ENCODE results near the gene PGM2L1. TPM values are rescaled to one million over a fixed set of nuclear protein-coding genes. Genes with fewer than 3 reads are reported as not detected.
"Not testable (repeated sequence)": the region's sequence is repeated elsewhere in the genome, so short reads cannot be mapped to it uniquely, and the experiment has no call there.

The PGM2L1 gene
- total RNA-seq, 4 donors from 2014 or later = 1.2 to 5.8 (median 3.0) TPM

DNA sequence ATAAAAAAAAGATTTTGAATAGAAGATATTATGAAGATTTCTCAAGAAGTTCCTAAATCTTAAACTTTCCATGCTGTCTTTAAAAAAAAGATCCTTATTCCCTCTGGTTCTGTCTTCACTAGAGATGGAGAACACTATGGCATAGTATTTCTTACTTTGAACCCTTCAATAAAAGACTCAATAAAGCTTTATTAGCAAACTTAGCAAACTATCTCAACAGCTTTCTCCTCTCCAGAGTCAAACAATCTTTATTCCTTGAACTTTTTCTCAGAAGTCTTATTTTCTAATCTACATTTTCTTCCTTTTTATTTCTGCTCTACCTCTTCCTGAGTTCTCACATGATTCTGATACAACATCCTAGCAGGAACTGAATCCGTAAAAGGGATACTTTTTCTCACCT lies 65.0 kb downstream of the PGM2L1 start:
- no peaks in the 10 kb centered on the region for H3K4me1 ChIP-seq
- DNase-seq = no peak
- H3K9me3 ChIP-seq = no peaks in the 10 kb centered on the region
- H3K27ac ChIP-seq = no peak overlapping the region
- H3K27me3 ChIP-seq = no peaks in the 10 kb centered on the region
- H3K4me3 ChIP-seq = no peak overlapping the region
- TF ChIP-seq, protein P1, sequence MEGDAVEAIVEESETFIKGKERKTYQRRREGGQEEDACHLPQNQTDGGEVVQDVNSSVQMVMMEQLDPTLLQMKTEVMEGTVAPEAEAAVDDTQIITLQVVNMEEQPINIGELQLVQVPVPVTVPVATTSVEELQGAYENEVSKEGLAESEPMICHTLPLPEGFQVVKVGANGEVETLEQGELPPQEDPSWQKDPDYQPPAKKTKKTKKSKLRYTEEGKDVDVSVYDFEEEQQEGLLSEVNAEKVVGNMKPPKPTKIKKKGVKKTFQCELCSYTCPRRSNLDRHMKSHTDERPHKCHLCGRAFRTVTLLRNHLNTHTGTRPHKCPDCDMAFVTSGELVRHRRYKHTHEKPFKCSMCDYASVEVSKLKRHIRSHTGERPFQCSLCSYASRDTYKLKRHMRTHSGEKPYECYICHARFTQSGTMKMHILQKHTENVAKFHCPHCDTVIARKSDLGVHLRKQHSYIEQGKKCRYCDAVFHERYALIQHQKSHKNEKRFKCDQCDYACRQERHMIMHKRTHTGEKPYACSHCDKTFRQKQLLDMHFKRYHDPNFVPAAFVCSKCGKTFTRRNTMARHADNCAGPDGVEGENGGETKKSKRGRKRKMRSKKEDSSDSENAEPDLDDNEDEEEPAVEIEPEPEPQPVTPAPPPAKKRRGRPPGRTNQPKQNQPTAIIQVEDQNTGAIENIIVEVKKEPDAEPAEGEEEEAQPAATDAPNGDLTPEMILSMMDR (IDR thresholded peaks at IDR 0.05) = no peak
- TF ChIP-seq POLR2A (IDR thresholded peaks at IDR 0.05) = no peak
- no peaks in the 10 kb centered on the region for H3K36me3 ChIP-seq

DNA sequence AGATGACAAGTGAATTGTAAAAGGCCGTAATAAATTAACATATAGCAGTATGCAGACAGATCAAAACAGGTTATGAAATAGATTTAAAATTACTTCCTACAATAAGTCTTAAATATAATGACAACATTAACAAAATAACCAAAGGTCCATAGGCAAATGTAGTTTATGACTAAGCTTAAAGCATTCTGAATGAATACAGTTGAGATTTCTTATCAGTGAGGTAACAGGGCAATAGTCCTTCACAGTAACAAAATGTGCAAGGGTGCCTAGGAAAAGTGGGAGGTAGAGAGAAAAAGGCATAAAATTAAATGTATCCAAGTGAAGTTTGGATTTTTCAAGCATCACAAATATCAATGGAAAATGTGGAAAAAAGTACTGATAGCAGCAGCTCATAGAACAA lies 65.9 kb downstream of the PGM2L1 start:
- no peaks in the 10 kb centered on the region for H3K27me3 ChIP-seq
- H3K4me3 ChIP-seq = no peak overlapping the region
- no peaks in the 10 kb centered on the region for H3K9me3 ChIP-seq
- TF ChIP-seq POLR2A (IDR thresholded peaks at IDR 0.05) = no peak
- TF ChIP-seq, protein P1 (IDR thresholded peaks at IDR 0.05) = no peak
- H3K36me3 ChIP-seq = no peaks in the 10 kb centered on the region
- H3K27ac ChIP-seq = no peak overlapping the region
- no peak for DNase-seq
- no peaks in the 10 kb centered on the region for H3K4me1 ChIP-seq

DNA sequence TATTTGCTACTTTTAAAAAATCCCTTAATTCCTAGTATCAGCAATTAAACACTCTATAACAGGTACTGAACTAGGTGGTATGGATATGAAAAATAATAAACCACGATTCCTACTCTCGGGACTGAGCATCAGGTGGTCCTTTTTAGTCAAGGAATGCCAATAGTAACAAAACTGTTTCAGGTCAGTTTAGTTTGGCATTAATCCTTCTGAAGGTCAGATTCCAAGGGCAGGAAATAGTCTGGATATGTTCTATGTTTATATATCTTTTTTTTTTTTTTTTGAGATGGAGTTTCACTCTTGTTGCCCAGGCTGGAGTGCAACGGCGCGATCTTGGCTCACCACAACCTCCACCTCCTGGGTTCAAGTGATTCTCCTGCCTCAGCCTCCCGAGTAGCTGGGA lies 67.2 kb downstream of the PGM2L1 start:
- DNase-seq, H3K4me1 ChIP-seq, H3K36me3 ChIP-seq, H3K27me3 ChIP-seq, H3K4me3 ChIP-seq, H3K9me3 ChIP-seq, H3K27ac ChIP-seq: not testable (repeated sequence)

DNA sequence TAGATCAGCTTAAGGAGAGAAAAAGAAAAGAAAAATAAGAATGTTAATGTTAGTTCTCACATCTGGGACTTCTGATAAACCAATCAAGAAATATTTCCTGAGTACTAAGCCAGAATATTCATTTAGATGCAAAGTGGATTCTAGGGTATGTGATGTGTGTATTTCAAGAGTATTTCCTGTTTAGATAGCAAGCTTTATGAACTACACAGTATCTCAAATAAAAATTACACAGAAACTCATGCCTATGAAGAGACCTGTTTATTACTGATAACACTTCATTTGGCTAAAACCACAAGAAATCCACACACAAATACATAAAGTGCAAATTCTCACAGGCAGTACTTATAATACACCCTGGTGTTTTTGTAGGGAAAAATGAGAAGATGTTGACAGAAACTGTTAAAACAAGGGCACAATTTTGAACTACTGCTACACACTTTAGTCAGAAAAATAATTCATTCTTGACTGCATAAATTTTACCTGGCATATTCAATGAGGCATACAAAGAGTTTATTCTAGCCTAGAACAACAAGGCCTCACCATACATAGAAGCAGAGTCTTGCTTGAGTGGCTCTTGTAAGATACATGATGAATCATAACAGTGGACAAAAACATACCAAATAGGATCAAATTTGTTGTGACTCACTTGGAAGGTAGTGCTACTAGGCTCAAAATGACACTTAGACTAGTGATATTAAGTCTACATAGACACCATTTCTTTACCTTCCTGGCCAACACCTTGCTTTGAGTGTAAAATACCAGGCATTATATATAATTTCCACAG lies 68.0 kb downstream of the PGM2L1 start:
- H3K27me3 ChIP-seq = no peaks in the 10 kb centered on the region
- peaks cover 0 to 8% (median 0%) of the 10 kb centered on the region in 4 donors for H3K4me1 ChIP-seq
- no peak overlapping the region for H3K27ac ChIP-seq
- TF ChIP-seq POLR2A (IDR thresholded peaks at IDR 0.05) = no peak
- TF ChIP-seq, protein P1 (IDR thresholded peaks at IDR 0.05) = no peak
- no peaks in the 10 kb centered on the region for H3K9me3 ChIP-seq
- no peak for DNase-seq
- no peak overlapping the region for H3K4me3 ChIP-seq
- no peaks in the 10 kb centered on the region for H3K36me3 ChIP-seq

DNA sequence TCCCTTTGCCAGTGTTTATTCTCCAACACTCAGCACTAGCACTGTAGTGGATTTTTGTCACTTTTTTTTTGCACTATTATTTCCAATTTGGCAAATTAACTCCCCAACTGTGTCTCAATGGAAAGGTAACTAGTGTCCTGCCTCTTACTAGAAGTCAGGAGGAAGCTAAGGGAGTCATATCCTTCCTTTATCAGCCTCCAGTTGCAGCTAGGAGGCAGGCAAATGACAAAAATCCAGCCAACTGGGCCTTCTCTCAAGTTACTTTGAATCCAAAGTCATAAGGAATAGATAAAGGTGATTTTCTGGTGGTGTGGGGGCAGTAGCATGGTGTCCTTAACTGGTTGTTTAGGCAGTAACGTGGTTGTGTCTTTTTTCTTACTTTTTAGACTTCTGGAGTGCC lies 71.2 kb downstream of the PGM2L1 start:
- Histone ChIP-seq H3K4me1 (peaks cover 0 to 8% (median 0%) of the 10 kb centered on the region in 4 donors), H3K4me3 (no peak overlapping the region), H3K9me3 (no peaks in the 10 kb centered on the region), H3K36me3 (no peaks in the 10 kb centered on the region), H3K27me3 (no peaks in the 10 kb centered on the region), H3K27ac (no peak overlapping the region)
- TF ChIP-seq, protein P1 (IDR thresholded peaks at IDR 0.05) = no peak
- no peak for TF ChIP-seq POLR2A (IDR thresholded peaks at IDR 0.05)
- DNase-seq = no peak

DNA sequence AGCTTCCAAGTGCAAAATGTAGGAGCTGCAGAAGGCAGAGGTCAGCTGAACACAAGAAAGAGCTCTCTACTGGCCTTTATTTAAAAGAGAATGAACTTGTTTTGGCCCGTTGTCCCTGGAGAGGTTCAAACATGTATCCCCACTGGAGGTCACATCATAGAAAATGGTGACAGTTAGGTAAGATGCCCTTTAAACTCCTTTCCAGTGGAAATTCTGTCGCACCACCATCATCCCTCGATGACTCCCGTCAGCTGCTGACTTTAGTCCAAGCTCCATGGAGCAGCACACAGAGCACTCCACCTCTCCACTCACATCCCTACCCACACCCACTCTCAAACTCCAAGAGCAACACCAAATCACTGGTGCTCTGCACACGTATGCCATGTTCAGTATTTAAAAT lies 71.6 kb downstream of the PGM2L1 start:
- DNase-seq = no peak
- H3K27me3 ChIP-seq = no peaks in the 10 kb centered on the region
- no peaks in the 10 kb centered on the region for H3K36me3 ChIP-seq
- no peak for TF ChIP-seq POLR2A (IDR thresholded peaks at IDR 0.05)
- TF ChIP-seq, protein P1 (IDR thresholded peaks at IDR 0.05) = no peak
- no peaks in the 10 kb centered on the region for H3K9me3 ChIP-seq
- H3K27ac ChIP-seq = no peak overlapping the region
- H3K4me1 ChIP-seq = peaks cover 0 to 8% (median 0%) of the 10 kb centered on the region in 4 donors
- no peak overlapping the region for H3K4me3 ChIP-seq
